Skeletal muscle tissue (tissue), 4 donors: ENCODE measurements around the gene KLHL2. TPM values are rescaled to one million over a fixed set of nuclear protein-coding genes. Genes with fewer than 3 reads are reported as not detected.
"Not testable (repeated sequence)": the region's sequence is repeated elsewhere in the genome, so short reads cannot be mapped to it uniquely, and the experiment has no call there.

Experiments used
- H3K27ac ChIP-seq: one replicate; pipeline ENCODE4 v1.7.0; 2013; ENCODE audit warnings: mild to moderate bottlenecking, low read depth, low read length, inconsistent platforms
- H3K27me3 ChIP-seq, 3 donors: one replicate each; pipeline ENCODE4 v1.7.0; 2013; ENCODE audit warnings: low read length in 3 of 3; ENCODE audit not compliant: control insufficient read depth in 3 of 3, insufficient read depth in 3 of 3
- H3K36me3 ChIP-seq, 3 donors: one replicate each; pipeline ENCODE4 v1.7.0; 2013; ENCODE audit warnings: low read length in 3 of 3; ENCODE audit not compliant: control insufficient read depth in 3 of 3, insufficient read depth in 3 of 3
- H3K4me1 ChIP-seq, 3 donors: one replicate each; pipeline ENCODE4 v1.7.0; 2013; ENCODE audit warnings: low read length in 3 of 3, mild to moderate bottlenecking in 3 of 3; ENCODE audit not compliant: control insufficient read depth in 3 of 3, insufficient read depth in 3 of 3
- H3K4me3 ChIP-seq, 3 donors: one replicate each; pipeline ENCODE4 v1.7.0; 2013; ENCODE audit warnings: low read length in 3 of 3
- H3K9ac ChIP-seq, 3 donors: one replicate each; pipeline ENCODE4 v1.7.0; 2013; ENCODE audit warnings: low read length in 3 of 3, mild to moderate bottlenecking in 3 of 3, moderate library complexity in 2 of 3, low read depth in 1 of 3
- H3K9me3 ChIP-seq, 3 donors: one replicate each; pipeline ENCODE4 v1.7.0; 2013; ENCODE audit warnings: low read length in 3 of 3; ENCODE audit not compliant: control insufficient read depth in 3 of 3
- total RNA-seq: library from RNA; depleted of rRNA; stranded (reverse); fragments of >200 nt; gene quantifications from one replicate; pipeline ENCODE4 v1.2.3, GENCODE V29; 2014
- donor health status: Osteomylitis.

The KLHL2 gene
- 5.2 TPM for total RNA-seq

GRCh38 chr4:165207431-165208220 lies at the start of gene KLHL2:
TSS of gene KLHL2 (plus strand) at chr4:165207561. CDS start at chr4:165207877, 316 bp downstream.
- no peaks in the 10 kb centered on the region for H3K36me3 ChIP-seq
- H3K4me3 ChIP-seq, result peak within 1 kb of the TSS; percentile 86 to 96 (median 87)
- H3K4me1 ChIP-seq, result peaks cover 12 to 23% (median 20%) of the 10 kb centered on the region in 3 donors
- no peaks in the 10 kb centered on the region for H3K27me3 ChIP-seq
- no peak within 1 kb of the TSS for H3K27ac ChIP-seq
- no peaks in the 10 kb centered on the region for H3K9me3 ChIP-seq
- peak within 1 kb of the TSS; percentile 57 to 78 (median 59) for H3K9ac ChIP-seq

GRCh38 chr4:165158762-165159161 lies 48.6 kb upstream of the KLHL2 start:
- no peak overlapping the region for H3K27ac ChIP-seq

DNA sequence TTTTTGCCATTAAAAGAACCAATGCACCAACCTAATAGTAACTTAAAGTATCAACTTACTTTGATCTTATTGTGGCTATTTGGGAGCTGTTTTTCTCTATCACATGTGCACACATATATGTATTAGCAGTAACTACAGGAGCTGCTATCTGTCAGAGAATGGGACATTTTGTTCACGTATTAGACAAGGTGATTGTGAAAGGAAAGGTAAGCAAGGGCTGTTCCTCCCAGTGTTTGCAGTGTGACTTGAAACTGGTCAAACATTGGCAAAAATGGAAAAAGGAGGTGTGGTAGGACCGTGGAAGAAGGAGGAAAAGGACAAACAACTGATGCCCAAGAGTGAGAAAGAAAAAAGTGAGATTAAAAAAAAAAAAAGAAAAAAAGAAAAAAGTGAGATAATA lies 43.1 kb upstream of the KLHL2 start:
- Histone ChIP-seq H3K9me3 (no peaks in the 10 kb centered on the region), H3K27ac (no peak overlapping the region)

More at GRCh38 chr4:165158762-165159161, 48.6 kb upstream of the KLHL2 start:
- Histone ChIP-seq H3K27me3 (no peaks in the 10 kb centered on the region), H3K36me3 (no peaks in the 10 kb centered on the region), H3K9me3 (no peaks in the 10 kb centered on the region), H3K4me1 (no peaks in the 10 kb centered on the region), H3K9ac (no peak overlapping the region), H3K4me3 (no peak overlapping the region)

GRCh38 chr4:165166872-165167271 lies 40.5 kb upstream of the KLHL2 start:
- not testable (repeated sequence) for H3K9ac ChIP-seq, H3K4me3 ChIP-seq, H3K27me3 ChIP-seq, H3K9me3 ChIP-seq, H3K4me1 ChIP-seq, H3K36me3 ChIP-seq, H3K27ac ChIP-seq

More for the DNA sequence above, 43.1 kb upstream of the KLHL2 start:
- H3K27me3 ChIP-seq, result no peaks in the 10 kb centered on the region
- no peaks in the 10 kb centered on the region for H3K4me1 ChIP-seq
- H3K9ac ChIP-seq, result no peak overlapping the region
- H3K4me3 ChIP-seq, result no peak overlapping the region
- H3K36me3 ChIP-seq, result no peaks in the 10 kb centered on the region

DNA sequence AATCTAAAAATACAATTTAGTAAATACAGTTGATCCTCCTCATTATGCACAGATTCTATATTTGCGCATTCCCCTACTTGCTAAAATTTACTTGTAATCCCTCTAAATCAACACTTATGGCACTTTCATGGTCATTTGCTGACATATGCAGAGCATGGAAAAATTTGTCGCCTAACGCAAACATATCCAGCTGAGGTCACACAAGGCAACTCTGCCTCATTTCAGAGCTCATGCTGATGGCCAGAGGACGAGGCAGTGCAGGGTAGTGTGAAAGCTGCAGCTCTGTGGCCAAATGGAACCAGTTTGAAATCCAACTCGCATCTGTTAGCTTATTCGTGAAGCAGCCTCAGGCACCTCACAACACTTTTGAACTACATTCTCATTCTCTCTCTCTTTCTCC lies 39.7 kb upstream of the KLHL2 start:
- H3K27me3 ChIP-seq, result no peaks in the 10 kb centered on the region
- H3K4me1 ChIP-seq, result no peaks in the 10 kb centered on the region
- H3K9me3 ChIP-seq, result no peaks in the 10 kb centered on the region
- H3K9ac ChIP-seq, result no peak overlapping the region
- no peak overlapping the region for H3K4me3 ChIP-seq
- H3K27ac ChIP-seq, result no peak overlapping the region
- H3K36me3 ChIP-seq, result no peaks in the 10 kb centered on the region

DNA sequence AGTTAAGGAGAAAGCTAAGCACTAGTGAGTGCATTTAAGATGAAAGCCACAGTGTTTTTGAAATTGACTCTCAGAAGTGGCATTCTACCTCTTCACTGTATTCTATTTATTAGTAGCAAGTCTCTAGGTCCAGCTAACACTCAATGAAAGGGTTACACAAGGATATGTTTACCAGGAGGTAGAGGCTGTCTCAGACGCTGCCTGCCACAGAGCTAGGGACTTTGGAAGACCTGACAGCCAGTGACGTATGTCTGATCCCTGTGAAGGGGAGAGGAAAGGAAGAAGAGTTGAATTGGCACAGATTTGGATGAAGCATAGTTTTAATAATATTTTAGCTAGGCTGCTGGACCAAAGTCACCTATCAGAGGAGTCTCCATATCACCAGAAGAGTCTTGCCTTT lies 36.5 kb upstream of the KLHL2 start:
- Histone ChIP-seq H3K9ac (no peak overlapping the region), H3K36me3 (no peaks in the 10 kb centered on the region), H3K4me1 (no peaks in the 10 kb centered on the region), H3K27ac (no peak overlapping the region), H3K9me3 (no peaks in the 10 kb centered on the region), H3K4me3 (no peak overlapping the region), H3K27me3 (no peaks in the 10 kb centered on the region)

- H3K4me1 ChIP-seq, result not testable (repeated sequence)
Measured at GRCh38 chr4:165175470-165175869, 31.9 kb upstream of the KLHL2 start.

DNA sequence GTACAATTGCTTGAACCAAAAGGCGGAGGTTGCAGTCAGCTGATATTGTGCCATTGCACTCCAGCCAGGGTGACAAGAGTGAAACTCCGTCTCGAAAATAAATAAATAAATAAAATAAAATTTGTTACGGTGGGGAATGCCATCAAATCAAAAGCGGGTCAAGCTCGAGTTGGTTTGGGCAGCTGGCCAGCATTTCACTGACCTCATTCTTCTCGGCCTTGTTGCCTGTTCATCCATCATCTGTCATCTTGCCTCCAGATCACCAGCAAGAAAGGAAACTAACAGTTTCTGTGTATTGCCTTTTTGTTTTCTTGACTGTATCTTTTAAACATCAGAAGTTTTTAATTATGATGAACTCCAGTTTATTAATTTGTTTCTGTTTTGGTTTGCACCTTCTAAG lies 31.5 kb upstream of the KLHL2 start:
- Histone ChIP-seq H3K27ac (no peak overlapping the region), H3K4me1 (no peaks in the 10 kb centered on the region)

More at GRCh38 chr4:165175470-165175869, 31.9 kb upstream of the KLHL2 start:
- H3K9me3 ChIP-seq, H3K27me3 ChIP-seq, H3K9ac ChIP-seq, H3K4me3 ChIP-seq, H3K36me3 ChIP-seq, H3K27ac ChIP-seq: not testable (repeated sequence)

DNA sequence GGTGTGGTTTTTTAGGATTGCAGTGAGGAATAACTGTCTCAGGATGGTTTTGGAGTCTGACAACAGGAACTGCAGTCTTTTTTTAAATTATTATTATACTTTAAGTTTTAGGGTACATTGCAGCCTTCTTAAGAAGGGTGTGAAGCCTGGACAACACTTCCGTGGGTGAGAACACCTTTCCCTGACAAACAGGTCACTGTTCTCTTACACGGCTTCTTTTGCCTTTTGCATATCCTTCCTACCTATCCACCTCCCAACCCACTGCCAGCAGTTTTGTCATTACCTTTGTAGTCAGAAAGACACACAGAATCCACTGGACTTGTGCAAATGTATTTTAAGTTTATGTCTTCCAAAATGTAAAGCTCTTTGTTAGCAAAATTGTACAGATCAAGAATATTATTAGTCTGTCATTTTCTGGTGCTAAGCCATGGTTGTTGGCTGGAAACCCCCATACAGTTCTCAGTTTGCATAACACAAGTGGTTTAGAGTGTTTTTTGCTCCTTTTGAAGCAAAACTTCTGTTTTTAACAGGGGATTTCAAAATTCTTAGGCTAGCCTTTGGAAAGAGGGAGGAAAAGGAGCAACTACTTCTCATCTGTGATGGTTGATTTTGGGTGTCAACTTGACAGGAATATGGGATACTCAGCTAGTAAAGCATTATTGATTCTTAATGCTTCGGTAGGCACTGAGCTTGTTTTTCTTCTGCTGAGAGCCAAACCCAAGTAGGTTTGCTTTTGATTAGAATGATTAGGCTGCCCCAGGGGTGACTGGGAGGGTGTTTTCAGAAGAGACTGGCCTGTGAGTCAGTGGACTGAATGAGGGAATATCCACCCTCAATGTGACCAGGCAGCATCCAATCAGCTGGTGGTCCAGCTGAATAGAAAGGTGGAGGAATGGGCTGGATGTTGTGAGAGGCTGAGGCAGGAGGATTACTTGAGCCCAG lies 29.4 kb upstream of the KLHL2 start:
- Histone ChIP-seq H3K27ac (no peak overlapping the region), H3K27me3 (no peaks in the 10 kb centered on the region), H3K9ac (no peak overlapping the region), H3K4me3 (no peak overlapping the region), H3K4me1 (no peaks in the 10 kb centered on the region), H3K36me3 (no peaks in the 10 kb centered on the region), H3K9me3 (no peaks in the 10 kb centered on the region)

More for the DNA sequence above, 31.5 kb upstream of the KLHL2 start:
- H3K36me3 ChIP-seq, result no peaks in the 10 kb centered on the region
- H3K9me3 ChIP-seq, result no peaks in the 10 kb centered on the region
- no peak overlapping the region for H3K4me3 ChIP-seq
- no peak overlapping the region for H3K9ac ChIP-seq
- H3K27me3 ChIP-seq, result no peaks in the 10 kb centered on the region

DNA sequence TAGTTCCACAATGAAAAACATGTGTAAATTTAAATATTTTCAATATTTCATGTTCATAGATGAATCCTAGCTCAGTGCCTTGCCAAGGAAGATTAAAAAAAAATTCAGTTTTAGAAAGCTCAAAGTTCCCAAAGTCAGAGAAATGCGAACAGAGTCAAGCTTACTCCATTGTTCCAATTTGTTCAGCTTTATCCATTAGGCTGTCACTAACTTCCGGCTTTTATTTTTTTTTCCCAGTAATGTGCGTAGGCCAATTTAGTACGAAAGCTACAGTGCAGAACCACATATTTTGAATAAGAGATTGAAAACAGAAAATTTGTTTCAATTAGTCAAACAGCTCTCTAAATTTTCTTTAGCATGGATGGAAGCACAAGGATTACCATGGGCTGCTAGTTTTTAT lies 23.1 kb upstream of the KLHL2 start:
- H3K27ac ChIP-seq, result no peak overlapping the region
- H3K4me3 ChIP-seq, result no peak overlapping the region
- H3K9ac ChIP-seq, result no peak overlapping the region
- no peaks in the 10 kb centered on the region for H3K4me1 ChIP-seq
- no peaks in the 10 kb centered on the region for H3K27me3 ChIP-seq
- no peaks in the 10 kb centered on the region for H3K9me3 ChIP-seq
- no peaks in the 10 kb centered on the region for H3K36me3 ChIP-seq
